ENCODE data around the gene HOXA5. TPM values are rescaled to one million over a fixed set of nuclear protein-coding genes. Genes with fewer than 3 reads are reported as not detected.

Gene HOXA5
- total RNA-seq, 1 experiment from 2014 or later, result 0.79 TPM

DNA sequence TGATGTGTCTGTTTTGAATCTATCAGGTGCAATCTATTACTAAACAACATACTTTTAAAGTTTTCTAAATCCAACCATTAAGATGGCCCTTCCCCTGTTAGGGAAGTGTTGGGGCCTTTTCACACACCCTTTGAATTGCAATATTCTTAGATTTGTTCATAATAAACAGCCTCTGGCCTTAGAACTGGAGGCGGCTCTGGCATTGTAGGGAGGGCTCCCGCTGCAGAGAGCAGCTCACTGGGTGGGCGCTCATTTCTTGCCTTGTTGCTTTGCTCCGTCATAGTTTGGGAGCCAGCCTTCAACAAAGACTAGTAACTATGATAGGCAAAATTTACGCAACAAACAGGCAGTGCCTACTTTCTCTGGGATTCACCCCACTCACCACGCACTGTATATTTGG lies 34.9 kb upstream of the HOXA5 start:
- no peaks in the 10 kb centered on the region for H3K27me3 ChIP-seq (replicated peaks)
- H3K36me3 ChIP-seq, result peaks cover 25% of the 10 kb centered on the region
- peak overlapping the region; percentile 93 for H3K27ac ChIP-seq
- peak overlapping the region; percentile 57 for H3K4me3 ChIP-seq
- peaks cover 78% of the 10 kb centered on the region for H3K4me1 ChIP-seq (replicated peaks)
- DNase-seq (ENCODE audit: low read depth in 1 of 2, low spot score in 2 of 2), result peak in 1 of 2 experiments; percentile 79
- H3K9me3 ChIP-seq (replicated peaks), result no peaks in the 10 kb centered on the region

DNA sequence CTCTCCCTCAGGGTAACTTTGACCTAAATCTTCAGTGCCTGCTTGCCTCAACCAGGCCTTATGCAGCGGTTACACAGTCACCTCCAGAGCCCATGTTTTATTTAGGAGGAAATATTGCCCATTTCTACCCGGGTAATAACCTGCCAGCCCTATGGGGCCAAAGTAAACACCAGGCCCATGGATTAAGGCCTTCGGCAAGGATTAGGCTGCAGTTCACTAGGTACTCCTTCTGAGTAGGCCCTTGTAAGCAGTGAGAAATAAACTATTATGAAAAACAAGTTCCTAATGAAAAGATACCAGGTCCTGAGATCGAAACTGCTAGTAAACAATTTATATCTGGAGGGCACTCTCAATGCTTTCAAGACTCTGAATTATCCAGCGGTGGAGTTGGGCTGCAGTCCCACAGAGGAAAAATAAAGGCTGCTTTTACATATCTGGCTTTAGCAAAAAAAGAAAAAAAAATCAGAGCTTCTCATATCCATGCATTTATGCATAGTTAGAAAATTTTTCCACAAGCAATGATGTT lies 34.4 kb upstream of the HOXA5 start:
- DNase-seq (ENCODE audit: low read depth in 1 of 2, low spot score in 2 of 2), result peak in 1 of 2 experiments; percentile 81
- Histone ChIP-seq H3K9me3 (replicated peaks) (no peaks in the 10 kb centered on the region), H3K27me3 (replicated peaks) (no peaks in the 10 kb centered on the region), H3K27ac (peak overlapping the region; percentile 93), H3K4me1 (replicated peaks) (peaks cover 74% of the 10 kb centered on the region), H3K4me3 (peak overlapping the region; percentile 57), H3K36me3 (peaks cover 28% of the 10 kb centered on the region)

DNA sequence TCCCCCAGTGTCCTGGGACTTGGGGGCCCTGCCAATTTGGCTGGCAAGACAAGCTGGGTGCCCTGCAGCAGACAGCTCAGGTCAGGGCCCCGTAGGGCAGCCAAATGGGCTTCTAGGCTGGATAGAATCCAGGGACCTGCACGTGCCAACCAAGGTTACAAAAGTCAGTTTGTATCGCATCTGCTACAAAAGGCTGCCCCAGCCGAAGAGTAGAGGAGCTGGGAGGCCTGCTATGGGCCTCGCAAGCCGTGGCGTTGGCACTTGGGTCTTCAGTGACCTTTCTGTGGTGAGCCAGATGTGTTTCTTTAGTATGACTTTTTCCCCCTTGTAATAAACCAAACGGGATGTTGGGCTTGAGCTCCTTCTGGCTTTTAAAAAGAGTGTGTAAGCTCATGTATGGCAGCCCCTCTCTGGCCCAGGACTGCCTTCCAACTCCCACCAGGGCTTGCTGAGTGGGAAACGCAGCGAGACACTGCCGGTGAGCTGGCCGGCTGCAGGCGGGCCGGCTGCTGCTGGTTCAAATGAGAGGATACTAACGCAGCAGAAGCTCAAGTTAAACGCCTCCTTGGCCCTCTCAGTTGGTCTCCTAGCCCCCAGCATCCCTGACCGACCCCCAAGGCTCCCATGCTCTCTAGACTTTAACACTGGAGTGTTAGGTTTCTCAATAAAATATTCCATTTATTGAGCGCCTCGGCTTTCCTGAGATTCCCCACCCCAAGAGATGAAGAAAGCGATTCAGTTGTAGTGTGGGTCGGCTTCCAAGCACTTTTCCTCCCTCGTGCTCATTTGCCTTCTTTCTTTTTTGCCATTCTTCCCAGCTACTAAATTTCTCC lies 33.7 kb upstream of the HOXA5 start:
- H3K4me3 ChIP-seq, result peak overlapping the region; percentile 57

DNA sequence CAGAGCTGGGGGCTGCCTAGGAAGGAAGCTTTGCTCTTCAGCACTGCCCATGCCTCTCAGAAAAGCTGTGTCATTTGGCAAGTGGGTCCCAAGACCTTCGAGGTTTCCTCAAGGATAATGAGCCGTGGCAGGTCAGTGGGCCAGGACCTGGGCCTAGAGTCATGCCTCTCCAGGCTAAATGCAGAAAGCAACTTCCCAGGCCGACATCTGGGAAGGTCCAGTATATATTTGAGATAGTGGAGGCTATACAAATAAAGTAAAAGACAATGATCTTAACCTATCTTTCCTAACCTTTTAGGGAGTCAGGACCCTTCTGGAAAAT lies 33.0 kb upstream of the HOXA5 start:
- H3K27ac ChIP-seq, result peak overlapping the region; percentile 93
- H3K36me3 ChIP-seq, result peaks cover 26% of the 10 kb centered on the region
- DNase-seq (ENCODE audit: low read depth in 1 of 2, low spot score in 2 of 2), result peak in 1 of 2 experiments; percentile 80
- H3K4me3 ChIP-seq, result peak overlapping the region; percentile 57
- no peaks in the 10 kb centered on the region for H3K27me3 ChIP-seq (replicated peaks)
- no peaks in the 10 kb centered on the region for H3K9me3 ChIP-seq (replicated peaks)
- H3K4me1 ChIP-seq (replicated peaks), result peaks cover 68% of the 10 kb centered on the region

More for the DNA sequence above, 33.7 kb upstream of the HOXA5 start:
- no peaks in the 10 kb centered on the region for H3K9me3 ChIP-seq (replicated peaks)
- peak overlapping the region; percentile 93 for H3K27ac ChIP-seq
- peaks cover 73% of the 10 kb centered on the region for H3K4me1 ChIP-seq (replicated peaks)
- no peaks in the 10 kb centered on the region for H3K27me3 ChIP-seq (replicated peaks)
- peaks cover 26% of the 10 kb centered on the region for H3K36me3 ChIP-seq
- DNase-seq (ENCODE audit: low read depth in 1 of 2, low spot score in 2 of 2), result peak in 1 of 2 experiments; percentile 88

DNA sequence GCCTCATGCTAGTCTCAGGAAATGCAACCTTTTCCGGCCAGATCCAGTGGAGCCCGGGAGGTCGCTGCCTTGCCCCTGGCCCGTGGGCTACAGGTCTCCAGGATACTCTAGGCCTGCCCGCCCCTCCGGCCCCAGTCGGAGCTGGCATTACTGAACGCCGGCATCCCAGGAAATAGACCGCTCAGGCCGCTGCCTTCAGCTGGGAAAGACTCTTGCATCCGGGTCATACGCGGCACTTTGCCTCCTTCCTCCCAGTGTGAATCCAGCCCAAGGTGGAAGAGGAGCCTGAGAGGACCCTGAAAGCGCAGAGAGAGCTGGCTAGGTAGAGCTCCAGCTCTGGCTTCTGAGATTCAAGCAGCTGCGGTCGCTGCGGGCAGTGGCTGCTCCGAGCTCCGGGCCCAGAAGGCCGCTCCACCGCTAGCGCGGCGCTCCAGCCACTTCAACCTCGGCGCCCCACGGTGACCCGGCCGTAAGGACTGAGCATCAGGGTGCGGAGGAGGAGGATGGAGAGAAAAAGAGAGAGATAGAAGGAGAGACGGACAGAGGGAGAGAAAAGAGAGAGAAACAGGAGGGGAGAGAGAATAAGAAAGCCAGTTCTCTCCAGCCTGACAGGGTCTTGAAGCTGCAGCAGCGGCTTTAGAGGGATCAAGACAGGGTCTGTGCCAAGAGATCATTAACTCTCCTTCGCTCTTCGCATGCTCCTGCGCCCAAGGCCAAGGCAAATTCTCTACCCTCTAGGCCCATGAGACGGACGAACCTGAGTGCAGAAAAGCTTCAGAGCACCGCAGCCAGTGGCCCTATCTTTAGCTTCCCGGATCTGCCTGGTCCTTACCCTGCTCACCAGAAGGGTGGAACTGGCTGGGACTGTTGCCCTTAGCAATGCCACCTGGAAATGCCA lies 32.4 kb upstream of the HOXA5 start:
- Histone ChIP-seq H3K36me3 (peaks cover 30% of the 10 kb centered on the region), H3K9me3 (replicated peaks) (no peaks in the 10 kb centered on the region), H3K27me3 (replicated peaks) (no peaks in the 10 kb centered on the region), H3K4me3 (peak overlapping the region; percentile 57), H3K27ac (peak overlapping the region; percentile 93), H3K4me1 (replicated peaks) (peaks cover 68% of the 10 kb centered on the region)
- DNase-seq (ENCODE audit: low read depth in 1 of 2, low spot score in 2 of 2), result peak; percentile 66 to 83

DNA sequence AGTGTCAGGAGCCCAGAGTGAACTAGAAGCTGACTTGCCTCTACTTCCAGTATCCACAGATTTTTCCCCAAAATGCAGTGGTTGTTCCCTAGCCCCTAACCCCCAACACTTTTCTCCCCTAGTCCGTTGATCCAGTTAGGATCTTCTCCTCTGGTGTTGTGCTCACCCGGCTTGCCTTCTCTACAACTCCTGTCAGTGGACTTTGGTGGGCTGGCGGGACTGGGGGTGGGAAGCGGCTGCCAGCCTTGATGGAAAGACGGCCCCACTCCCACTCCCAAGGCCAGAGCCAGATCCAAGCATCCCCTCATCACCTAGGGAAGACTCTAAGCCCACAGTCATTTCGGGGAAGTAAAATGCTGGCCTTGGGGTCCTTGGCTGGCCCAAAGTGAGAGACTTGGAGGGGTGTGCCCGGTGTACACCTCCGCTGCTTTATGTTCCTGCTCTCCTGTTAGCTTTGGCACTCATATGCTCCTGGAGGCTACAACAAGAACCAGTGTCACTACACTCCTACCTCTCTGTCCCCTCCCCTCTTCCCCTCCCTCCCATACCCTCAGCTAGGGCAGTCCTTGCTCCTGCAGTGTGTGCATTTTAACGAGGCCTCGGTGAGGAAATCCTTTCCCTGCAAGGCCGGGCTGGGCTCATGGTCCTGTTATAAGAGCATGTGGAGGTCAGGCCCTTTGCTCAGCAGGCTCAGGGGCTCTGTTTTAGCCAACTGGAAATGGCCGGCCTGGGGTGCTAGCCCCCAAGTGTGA lies 31.6 kb upstream of the HOXA5 start:
- Histone ChIP-seq H3K27me3 (replicated peaks) (no peaks in the 10 kb centered on the region), H3K4me3 (peak overlapping the region; percentile 57)
- DNase-seq (ENCODE audit: low read depth in 1 of 2, low spot score in 2 of 2), result peak in 1 of 2 experiments; percentile 84

DNA sequence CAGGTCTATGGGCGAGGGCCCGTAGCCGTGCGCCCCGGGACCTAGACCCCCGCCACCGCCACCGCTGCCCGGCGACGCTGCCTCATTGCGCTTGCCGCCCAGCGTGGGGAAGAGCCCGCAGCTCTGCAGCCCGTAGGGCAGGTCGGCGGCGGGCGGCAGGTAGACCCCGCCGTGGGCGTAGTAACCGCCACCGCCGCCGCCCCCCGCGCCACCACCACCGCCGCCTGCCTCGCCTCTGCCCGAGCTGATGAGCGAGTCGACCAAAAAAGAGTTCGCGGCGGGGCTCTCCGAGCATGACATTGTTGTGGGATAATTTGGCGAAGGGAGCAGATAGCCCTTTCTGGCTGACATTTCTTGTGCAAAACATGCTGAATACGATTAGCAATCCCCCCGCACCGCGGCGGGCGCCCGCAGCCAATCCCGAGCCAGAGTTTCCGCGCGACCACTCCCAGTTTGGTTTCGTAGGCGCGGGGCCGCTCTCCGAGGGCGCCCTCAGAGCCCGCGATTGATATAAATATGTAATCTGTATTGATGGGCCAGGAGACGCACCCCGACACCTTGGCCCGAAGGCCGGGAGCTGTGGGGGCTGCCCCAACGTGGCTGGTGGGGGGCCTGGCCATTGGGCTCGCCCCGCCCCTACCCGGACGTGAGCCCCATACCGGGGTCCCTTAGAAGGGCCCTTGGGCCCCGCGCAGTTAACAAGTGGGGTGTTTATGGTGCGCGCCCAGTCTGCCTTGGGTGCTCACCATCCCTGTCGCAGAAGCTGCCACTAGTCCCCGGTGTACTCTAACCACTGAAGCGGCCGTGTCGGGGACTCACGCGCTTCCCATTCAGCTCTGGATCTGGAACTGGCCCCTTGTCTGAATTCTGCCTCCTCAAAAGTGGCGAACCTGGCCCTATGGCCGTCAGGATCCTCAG lies 30.7 kb upstream of the HOXA5 start, which contains the start of gene HOXA10:
Gene HOXA10 (minus strand): TSS at position 365 of the 918 bp plus-strand sequence. CDS start 14 bp downstream, at position 351.
- peaks cover 34% of the 10 kb centered on the region for H3K36me3 ChIP-seq
- peaks cover 59% of the 10 kb centered on the region for H3K4me1 ChIP-seq (replicated peaks)
- H3K9me3 ChIP-seq (replicated peaks), result no peaks in the 10 kb centered on the region
- no peaks in the 10 kb centered on the region for H3K27me3 ChIP-seq (replicated peaks)
- DNase-seq (ENCODE audit: low read depth in 1 of 2, low spot score in 2 of 2), result peak in 1 of 2 experiments; percentile 79
- peak within 1 kb of the TSS; percentile 93 for H3K27ac ChIP-seq
- H3K4me3 ChIP-seq, result peak within 1 kb of the TSS; percentile 57

More for the DNA sequence above, 31.6 kb upstream of the HOXA5 start:
- H3K9me3 ChIP-seq (replicated peaks), result no peaks in the 10 kb centered on the region
- peaks cover 60% of the 10 kb centered on the region for H3K4me1 ChIP-seq (replicated peaks)
- peak overlapping the region; percentile 93 for H3K27ac ChIP-seq
- peaks cover 30% of the 10 kb centered on the region for H3K36me3 ChIP-seq

DNA sequence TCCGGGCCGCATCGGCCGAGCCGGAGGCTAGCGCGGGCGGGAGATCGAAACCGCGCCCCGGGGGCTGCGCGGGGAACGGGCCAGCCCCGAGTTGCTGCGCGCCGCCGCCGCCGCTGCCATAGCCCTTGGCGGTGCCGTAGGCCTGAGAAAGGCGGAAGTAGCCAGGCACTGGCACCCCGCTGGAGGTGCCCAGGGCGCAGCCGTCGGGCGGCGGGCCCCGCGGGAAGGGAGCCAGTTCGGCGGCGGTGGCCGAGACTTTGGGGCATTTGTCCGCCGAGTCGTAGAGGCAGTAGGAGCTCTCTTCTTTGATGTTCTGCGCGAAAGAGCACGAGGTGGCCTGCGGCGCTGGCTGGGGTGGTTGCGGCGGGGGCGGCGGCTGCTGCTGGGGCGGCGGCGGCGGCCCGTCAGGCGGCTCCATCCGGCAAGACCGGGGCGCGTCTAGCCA lies 30.1 kb upstream of the HOXA5 start:
- DNase-seq (ENCODE audit: low read depth in 1 of 2, low spot score in 2 of 2), result peak in 1 of 2 experiments; percentile 75
- H3K4me3 ChIP-seq, result peak overlapping the region; percentile 57
- H3K9me3 ChIP-seq (replicated peaks), result no peaks in the 10 kb centered on the region
- peak overlapping the region; percentile 93 for H3K27ac ChIP-seq
- peaks cover 40% of the 10 kb centered on the region for H3K36me3 ChIP-seq
- H3K27me3 ChIP-seq (replicated peaks), result no peaks in the 10 kb centered on the region
- peaks cover 63% of the 10 kb centered on the region for H3K4me1 ChIP-seq (replicated peaks)

DNA sequence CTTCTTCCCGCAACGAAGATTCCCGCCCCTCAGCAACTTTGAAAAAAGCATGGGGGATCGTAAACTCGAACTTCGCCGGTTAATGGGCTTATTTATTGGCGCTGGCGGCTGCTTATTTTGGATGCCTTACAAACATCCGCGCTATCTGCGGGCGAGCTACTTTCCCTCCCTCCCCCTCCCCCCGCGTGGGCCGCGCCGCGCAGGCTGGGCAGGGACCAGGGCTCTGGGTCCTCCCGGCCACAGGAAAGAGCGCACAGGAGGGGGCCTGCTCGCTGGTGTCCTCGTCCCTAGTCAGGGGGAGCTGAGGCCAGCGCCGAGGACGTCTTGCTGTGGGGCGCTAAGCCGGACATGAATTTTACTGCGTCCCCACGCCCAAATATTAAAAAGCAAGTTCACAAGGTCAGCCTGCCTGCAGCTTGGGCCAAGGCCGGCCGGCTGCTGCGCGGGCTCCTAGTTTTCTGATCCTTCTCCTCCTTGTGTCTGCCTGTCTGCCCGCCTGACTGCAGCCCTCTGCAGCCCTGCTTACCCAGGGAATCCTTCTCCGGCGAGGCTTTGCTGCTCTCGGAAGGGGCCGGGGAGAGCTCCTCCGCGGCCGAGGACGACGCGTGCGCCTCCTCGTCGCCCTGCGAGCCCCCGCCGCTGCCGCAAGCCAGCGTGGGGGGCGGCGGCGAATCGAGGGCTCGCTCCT lies 29.5 kb upstream of the HOXA5 start:
- H3K4me1 ChIP-seq (replicated peaks), result peaks cover 64% of the 10 kb centered on the region
- DNase-seq (ENCODE audit: low read depth in 1 of 2, low spot score in 2 of 2), result peak; percentile 86 to 92
- no peaks in the 10 kb centered on the region for H3K27me3 ChIP-seq (replicated peaks)
- H3K4me3 ChIP-seq, result peak overlapping the region; percentile 57
- peak overlapping the region; percentile 93 for H3K27ac ChIP-seq
- H3K9me3 ChIP-seq (replicated peaks), result no peaks in the 10 kb centered on the region
- peaks cover 44% of the 10 kb centered on the region for H3K36me3 ChIP-seq

DNA sequence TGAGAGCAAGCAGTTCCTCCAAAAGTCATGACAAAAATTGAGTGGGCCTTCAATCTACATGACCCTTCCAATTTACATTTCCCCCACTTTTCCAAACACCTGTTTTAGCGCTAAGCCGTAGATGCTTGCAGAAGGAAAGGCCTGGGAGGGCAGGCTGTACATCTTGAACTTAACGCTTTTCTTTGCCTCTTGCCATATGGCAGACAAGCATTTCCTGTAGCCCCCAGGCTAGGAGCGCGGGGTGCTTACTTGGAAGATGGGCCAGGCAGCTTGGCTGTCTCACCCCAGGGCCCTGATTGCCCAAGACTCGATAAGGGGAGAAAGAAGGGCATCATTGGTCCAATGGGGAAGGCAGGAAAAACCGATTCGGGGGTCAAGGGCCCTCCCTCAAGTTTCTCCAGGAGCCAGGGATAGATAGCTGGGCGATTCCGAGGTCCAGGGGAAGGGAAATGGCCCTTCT lies 28.9 kb upstream of the HOXA5 start:
- H3K4me3 ChIP-seq, result peak overlapping the region; percentile 57
- peak overlapping the region; percentile 93 for H3K27ac ChIP-seq
- H3K36me3 ChIP-seq, result peaks cover 44% of the 10 kb centered on the region

DNA sequence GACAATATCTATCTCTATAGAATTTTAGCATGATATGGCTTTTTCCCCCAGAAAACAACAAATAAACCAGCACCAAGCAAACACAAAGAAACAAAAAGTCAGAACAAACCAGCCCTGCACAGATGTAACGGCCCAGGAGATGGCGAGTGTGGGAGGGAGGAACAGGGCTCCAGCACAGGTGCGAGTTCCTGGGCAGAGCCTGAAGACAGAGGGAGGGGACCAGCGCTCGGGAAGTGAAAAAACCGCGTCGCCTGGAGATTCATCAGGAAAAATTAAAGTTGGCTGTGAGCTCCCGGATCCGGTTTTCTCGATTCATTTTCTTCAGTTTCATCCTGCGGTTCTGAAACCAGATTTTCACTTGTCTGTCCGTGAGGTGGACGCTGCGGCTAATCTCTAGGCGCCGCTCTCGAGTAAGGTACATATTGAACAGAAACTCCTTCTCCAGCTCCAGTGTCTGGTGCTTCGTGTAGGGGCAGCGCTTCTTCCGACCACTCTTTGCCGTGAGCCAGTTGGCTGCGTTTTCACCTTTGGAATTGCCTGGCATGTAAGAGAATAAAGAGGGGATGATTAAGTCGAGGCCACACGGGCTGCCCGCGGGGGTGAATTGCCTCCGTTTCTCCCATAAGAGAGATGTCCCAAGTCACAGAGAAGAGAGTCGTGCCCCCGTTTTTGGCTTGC lies 28.3 kb upstream of the HOXA5 start:
- Histone ChIP-seq H3K27me3 (replicated peaks) (no peaks in the 10 kb centered on the region), H3K27ac (peak overlapping the region; percentile 93), H3K4me1 (replicated peaks) (peaks cover 63% of the 10 kb centered on the region), H3K36me3 (peaks cover 40% of the 10 kb centered on the region), H3K4me3 (peak overlapping the region; percentile 57), H3K9me3 (replicated peaks) (no peaks in the 10 kb centered on the region)
- peak in 1 of 2 experiments; percentile 90 for DNase-seq (ENCODE audit: low read depth in 1 of 2, low spot score in 2 of 2)

More for the DNA sequence above, 28.9 kb upstream of the HOXA5 start:
- no peak for DNase-seq (ENCODE audit: low read depth in 1 of 2, low spot score in 2 of 2)
- H3K27me3 ChIP-seq (replicated peaks), result no peaks in the 10 kb centered on the region
- no peaks in the 10 kb centered on the region for H3K9me3 ChIP-seq (replicated peaks)
- peaks cover 66% of the 10 kb centered on the region for H3K4me1 ChIP-seq (replicated peaks)
